Smooth muscle cell (in vitro differentiated cells): ENCODE results near the gene HHAT. TPM values are rescaled to one million over a fixed set of nuclear protein-coding genes. Genes with fewer than 3 reads are reported as not detected.

ENCODE experiments used
- DNase-seq: peaks from one replicate; lab custom pipeline; 2025; ENCODE audit not compliant: unreplicated experiment; lab: John Stamatoyannopoulos, UW
- H2AFZ ChIP-seq: fragments of 200-600 bp; sonication (generic); 2 replicates; pipeline ENCODE4 v1.6.0; 2016; ENCODE audit warnings: antibody characterized with exemption, low read depth, mild to moderate bottlenecking
- H3F3A ChIP-seq: fragments of 200-600 bp; sonication (generic); 2 replicates; pipeline ENCODE4 v1.6.0; 2017; ENCODE audit warnings: antibody characterized with exemption, low read depth
- H3K27ac ChIP-seq: fragments of 200-600 bp; sonication (generic); 2 replicates; pipeline ENCODE4 v1.5.1; 2016; ENCODE audit warnings: low read depth, mild to moderate bottlenecking
- H3K27me3 ChIP-seq: fragments of 200-600 bp; sonication (generic); 2 replicates; pipeline ENCODE4 v1.6.1; 2016; ENCODE audit warnings: low read depth, mild to moderate bottlenecking
- H3K36me3 ChIP-seq: fragments of 200-600 bp; sonication (generic); 2 replicates; pipeline ENCODE4 v1.5.1; 2016; ENCODE audit warnings: low read depth
- H3K4me1 ChIP-seq: fragments of 200-600 bp; sonication (generic); 2 replicates; pipeline ENCODE4 v1.5.1; 2016; ENCODE audit warnings: low read depth
- H3K4me2 ChIP-seq: fragments of 200-600 bp; sonication (generic); 2 replicates; pipeline ENCODE4 v1.6.0; 2016; ENCODE audit warnings: mild to moderate bottlenecking
- H3K4me3 ChIP-seq: fragments of 200-600 bp; sonication (generic); 2 replicates; pipeline ENCODE4 v1.5.1; 2016; ENCODE audit warnings: mild to moderate bottlenecking
- H3K79me2 ChIP-seq: fragments of 200-600 bp; sonication (generic); 2 replicates; pipeline ENCODE4 v1.6.0; 2016; ENCODE audit warnings: low read depth, mild to moderate bottlenecking
- H3K9ac ChIP-seq: fragments of 200-600 bp; sonication (generic); 2 replicates; pipeline ENCODE4 v1.6.0; 2016; ENCODE audit warnings: low read depth
- H3K9me3 ChIP-seq: fragments of 200-600 bp; sonication (generic); replicated peaks from 2 replicates; pipeline ENCODE4 v1.5.1; 2016; ENCODE audit warnings: low read depth
- H4K20me1 ChIP-seq: fragments of 200-600 bp; sonication (generic); 2 replicates; pipeline ENCODE4 v1.6.0; 2016; ENCODE audit warnings: low read depth
- WGBS: methylation state at CpG from one replicate; pipeline ENCODE4 v1.1.7; 2016; ENCODE audit warnings: low lambda C conversion rate; 5-methylcytosine and 5-hydroxymethylcytosine counted together
- polyA plus RNA-seq: library from polyadenylated mRNA; unstranded; fragments of >200 nt; fragmentation: Nextera tagmentation; extraction: Ambion mirVana; gene quantifications from 2 replicates; pipeline ENCODE4 v1.2.1, GENCODE V29; 2016
- total RNA-seq: library from RNA; depleted of rRNA; stranded (reverse); fragments of >200 nt; gene quantifications from 2 replicates; pipeline ENCODE4 v1.2.3, GENCODE V29; 2014
- TF ChIP-seq, protein P1 (sequence below): fragments of 200-600 bp; sonication (generic); IDR thresholded peaks from 2 replicates; pipeline ENCODE4 v1.5.1; 2017; ENCODE audit warnings: borderline replicate concordance, mild to moderate bottlenecking, antibody characterized with exemption; ENCODE audit not compliant: insufficient read depth, poor library complexity, severe bottlenecking

The HHAT gene
- total and polyA plus RNA-seq, 2 experiments from 2014 or later = 4.6 to 9.8 TPM

DNA sequence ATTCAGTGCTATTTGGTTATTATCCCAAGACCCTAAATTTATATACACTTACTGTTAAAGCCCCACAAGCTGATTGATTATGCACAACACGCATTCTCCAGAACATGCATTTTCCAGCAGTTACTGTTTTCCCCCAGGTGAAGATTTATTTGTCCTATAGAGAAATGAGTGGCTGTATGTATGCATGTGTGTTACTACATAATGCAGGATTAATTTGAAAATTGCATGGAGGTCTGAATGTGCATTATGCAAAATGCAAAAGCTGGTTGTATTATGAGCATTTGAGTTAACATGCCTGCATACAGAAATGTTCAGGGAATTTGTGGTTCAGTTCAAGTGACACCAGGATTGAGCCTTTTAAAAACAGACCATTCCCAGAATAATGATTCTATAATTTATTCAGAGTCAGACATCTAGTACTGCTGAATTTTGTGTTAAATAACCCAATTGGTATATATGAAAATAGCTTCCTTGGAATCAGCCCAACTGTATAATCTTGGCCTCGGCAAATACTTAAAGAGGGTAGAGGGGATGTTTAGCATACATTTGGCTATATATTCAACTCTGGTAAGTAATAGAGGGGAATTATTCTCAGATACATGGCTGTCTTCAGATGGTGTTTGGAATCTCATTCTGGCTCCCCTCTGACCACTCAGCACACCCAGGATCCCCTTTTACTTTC is 320.0 kb downstream of the HHAT start:
- Histone ChIP-seq H3K4me2 (no peak overlapping the region), H2AFZ (no peak overlapping the region), H3K4me1 (peaks cover 27% of the 10 kb centered on the region), H3K79me2 (no peaks in the 10 kb centered on the region), H3K27me3 (peaks cover 39% of the 10 kb centered on the region), H3K4me3 (no peak overlapping the region), H3F3A (no peaks in the 10 kb centered on the region), H3K9ac (no peak overlapping the region), H3K27ac (no peak overlapping the region), H3K9me3 (no peaks in the 10 kb centered on the region), H4K20me1 (peaks cover 5% of the 10 kb centered on the region), H3K36me3 (no peaks in the 10 kb centered on the region)
- WGBS = 72% methylated on average over 2 of the region's 2 CpGs
- TF ChIP-seq, protein P1, sequence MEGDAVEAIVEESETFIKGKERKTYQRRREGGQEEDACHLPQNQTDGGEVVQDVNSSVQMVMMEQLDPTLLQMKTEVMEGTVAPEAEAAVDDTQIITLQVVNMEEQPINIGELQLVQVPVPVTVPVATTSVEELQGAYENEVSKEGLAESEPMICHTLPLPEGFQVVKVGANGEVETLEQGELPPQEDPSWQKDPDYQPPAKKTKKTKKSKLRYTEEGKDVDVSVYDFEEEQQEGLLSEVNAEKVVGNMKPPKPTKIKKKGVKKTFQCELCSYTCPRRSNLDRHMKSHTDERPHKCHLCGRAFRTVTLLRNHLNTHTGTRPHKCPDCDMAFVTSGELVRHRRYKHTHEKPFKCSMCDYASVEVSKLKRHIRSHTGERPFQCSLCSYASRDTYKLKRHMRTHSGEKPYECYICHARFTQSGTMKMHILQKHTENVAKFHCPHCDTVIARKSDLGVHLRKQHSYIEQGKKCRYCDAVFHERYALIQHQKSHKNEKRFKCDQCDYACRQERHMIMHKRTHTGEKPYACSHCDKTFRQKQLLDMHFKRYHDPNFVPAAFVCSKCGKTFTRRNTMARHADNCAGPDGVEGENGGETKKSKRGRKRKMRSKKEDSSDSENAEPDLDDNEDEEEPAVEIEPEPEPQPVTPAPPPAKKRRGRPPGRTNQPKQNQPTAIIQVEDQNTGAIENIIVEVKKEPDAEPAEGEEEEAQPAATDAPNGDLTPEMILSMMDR = no peak
- no peak for DNase-seq

DNA sequence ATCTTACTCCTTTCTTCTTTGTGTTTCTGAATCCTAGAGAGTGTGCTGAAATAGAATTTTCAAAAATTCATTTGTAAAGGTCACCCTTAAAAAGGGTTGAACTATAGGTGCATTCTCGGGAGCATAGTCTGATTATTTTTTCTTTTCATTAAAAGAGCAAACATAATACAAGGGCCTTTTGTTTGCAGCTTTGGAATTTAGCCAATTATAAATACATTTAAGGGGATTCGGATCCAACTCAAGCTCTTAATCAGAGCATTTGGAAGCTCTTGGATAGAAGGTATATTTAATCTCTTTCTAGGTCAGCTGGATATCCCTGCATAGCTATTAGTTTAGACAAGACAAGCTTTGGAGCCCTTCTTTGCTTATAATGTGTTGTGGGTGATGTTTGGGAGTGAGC is 321.7 kb downstream of the HHAT start:
- DNase-seq = no peak
- no peaks in the 10 kb centered on the region for H3K79me2 ChIP-seq
- H3K36me3 ChIP-seq = no peaks in the 10 kb centered on the region
- peaks cover 26% of the 10 kb centered on the region for H3K4me1 ChIP-seq
- no peak overlapping the region for H3K9ac ChIP-seq
- no peak overlapping the region for H3K27ac ChIP-seq
- peaks cover 5% of the 10 kb centered on the region for H4K20me1 ChIP-seq
- peaks cover 50% of the 10 kb centered on the region for H3K27me3 ChIP-seq
- H3K4me3 ChIP-seq = no peak overlapping the region
- H3F3A ChIP-seq = no peaks in the 10 kb centered on the region
- no peak overlapping the region for H2AFZ ChIP-seq
- TF ChIP-seq, protein P1 = no peak
- 92% methylated on average over 2 of the region's 2 CpGs for WGBS
- H3K9me3 ChIP-seq = no peaks in the 10 kb centered on the region
- H3K4me2 ChIP-seq = no peak overlapping the region

DNA sequence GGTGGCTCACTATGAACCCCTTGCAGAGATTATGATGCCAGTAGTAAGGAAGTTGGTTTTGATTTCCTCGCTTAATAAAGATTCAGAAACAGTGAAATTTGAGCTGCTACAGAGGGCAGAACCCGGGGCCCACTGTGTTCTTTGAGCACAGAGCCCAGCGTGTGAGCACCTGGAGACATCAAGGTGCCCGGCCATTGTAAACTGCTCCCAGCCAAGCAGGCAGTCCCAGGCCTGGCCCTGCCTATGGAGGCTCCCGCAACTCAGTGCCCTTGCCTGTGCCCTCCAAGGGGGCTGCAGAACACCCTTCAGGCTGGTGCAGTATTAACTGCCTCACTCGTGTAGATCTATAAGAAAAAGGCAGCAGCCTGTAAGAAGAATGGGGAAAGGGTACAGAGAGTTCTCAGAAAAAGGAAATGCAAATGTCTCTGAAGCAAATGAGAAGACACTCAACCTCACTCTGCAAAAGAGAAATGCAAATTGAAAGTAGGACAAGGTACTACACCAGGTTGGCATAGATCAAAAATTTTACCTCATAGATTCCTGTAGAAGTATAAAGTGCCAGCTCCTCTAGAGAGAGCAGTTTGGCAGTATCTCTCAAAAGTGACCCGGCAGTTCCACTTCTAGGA is 323.7 kb downstream of the HHAT start:
- TF ChIP-seq, protein P1 = no peak
- H3K27ac ChIP-seq = no peak overlapping the region
- no peaks in the 10 kb centered on the region for H3K9me3 ChIP-seq
- H3K4me3 ChIP-seq = no peak overlapping the region
- DNase-seq = no peak
- H3F3A ChIP-seq = no peaks in the 10 kb centered on the region
- no peak overlapping the region for H3K4me2 ChIP-seq
- H2AFZ ChIP-seq = no peak overlapping the region
- H3K79me2 ChIP-seq = no peaks in the 10 kb centered on the region
- H4K20me1 ChIP-seq = no peaks in the 10 kb centered on the region
- no peaks in the 10 kb centered on the region for H3K36me3 ChIP-seq
- peaks cover 70% of the 10 kb centered on the region for H3K27me3 ChIP-seq
- H3K4me1 ChIP-seq = peaks cover 5% of the 10 kb centered on the region
- H3K9ac ChIP-seq = no peak overlapping the region
- 90% methylated on average over 7 of the region's 7 CpGs for WGBS
